ENCODE results near the gene ZNF628.
"Not testable (repeated sequence)": the region's sequence is repeated elsewhere in the genome, so short reads cannot be mapped to it uniquely, and the experiment has no call there.

ZNF628 gene

DNA sequence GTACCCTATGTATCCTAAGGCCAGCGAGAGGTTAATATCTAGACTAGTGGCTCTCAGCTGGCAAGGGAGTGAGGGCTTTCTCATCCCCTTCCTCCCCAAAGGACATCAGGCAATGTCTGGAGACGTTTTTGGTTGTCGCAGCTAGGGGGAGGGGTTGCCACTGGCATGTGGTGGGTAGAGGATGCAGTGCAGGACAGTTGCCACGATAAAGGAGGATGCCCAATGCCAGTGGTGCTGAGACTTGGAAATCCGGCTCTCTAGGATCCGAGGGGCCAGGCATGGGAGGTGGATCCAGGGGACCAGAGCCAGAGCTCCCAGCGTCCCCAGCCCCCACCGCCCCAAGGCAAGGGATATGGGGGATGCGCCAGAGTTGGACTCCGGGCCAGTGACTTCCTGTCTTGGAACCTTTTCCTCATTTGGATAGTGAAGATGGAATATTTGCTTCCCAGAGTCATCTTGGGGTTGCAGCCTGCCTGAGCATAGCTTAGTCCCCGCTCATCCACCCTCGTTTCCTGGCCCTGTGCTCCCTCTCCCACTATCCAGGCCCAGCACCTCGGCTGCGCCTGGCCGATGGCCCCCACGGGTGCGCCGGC lies 16.7 kb downstream of the ZNF628 start:
- ATAC-seq (replicated peaks; ENCODE audit: extremely low read depth, poor library complexity, severe bottlenecking) (no peak), DNase-seq (ENCODE audit: low spot score in 2 of 2) (no peak)
- Mint-ChIP-seq H3K4me3 (no peak overlapping the region), H3K9me3 (no peaks in the 10 kb centered on the region), H3K36me3 (ENCODE audit: insufficient read depth) (peaks cover 3% of the 10 kb centered on the region), H3K4me1 (no peaks in the 10 kb centered on the region), H3K27ac (ENCODE audit: low read depth) (no peak overlapping the region), H3K27me3 (peaks cover 18% of the 10 kb centered on the region)

DNA sequence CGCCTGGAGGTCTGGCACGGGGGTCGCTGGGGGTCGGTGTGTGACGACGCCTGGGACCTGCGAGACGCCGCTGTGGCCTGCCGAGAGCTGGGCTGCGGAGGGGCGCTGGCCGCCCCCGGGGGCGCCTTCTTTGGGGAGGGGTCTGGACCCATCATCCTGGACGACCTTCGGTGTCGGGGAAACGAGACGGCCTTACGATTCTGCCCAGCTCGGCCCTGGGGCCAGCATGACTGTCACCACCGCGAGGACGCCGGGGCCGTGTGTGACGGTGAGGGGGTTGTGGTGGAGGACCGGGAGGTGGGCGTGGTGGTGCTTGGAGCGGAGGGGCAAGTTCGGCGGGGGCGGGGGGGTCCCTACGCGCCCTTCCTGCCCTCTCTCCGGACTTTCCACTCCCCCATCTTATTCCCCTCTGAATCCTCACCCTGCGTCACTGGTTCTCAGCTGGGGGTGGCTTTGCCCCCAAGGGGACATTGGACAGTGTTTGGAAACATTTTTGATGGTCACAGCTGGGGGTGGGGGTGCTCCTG lies 17.3 kb downstream of the ZNF628 start:
- no peaks in the 10 kb centered on the region for H3K4me1 Mint-ChIP-seq
- H3K27ac Mint-ChIP-seq (ENCODE audit: low read depth), result no peak overlapping the region
- H3K9me3 Mint-ChIP-seq, result no peaks in the 10 kb centered on the region
- ATAC-seq (replicated peaks; ENCODE audit: extremely low read depth, poor library complexity, severe bottlenecking) (no peak), DNase-seq (ENCODE audit: low spot score in 2 of 2) (no peak)
- H3K36me3 Mint-ChIP-seq (ENCODE audit: insufficient read depth), result peaks cover 3% of the 10 kb centered on the region
- peaks cover 18% of the 10 kb centered on the region for H3K27me3 Mint-ChIP-seq
- H3K4me3 Mint-ChIP-seq, result peak overlapping the region; percentile 45

DNA sequence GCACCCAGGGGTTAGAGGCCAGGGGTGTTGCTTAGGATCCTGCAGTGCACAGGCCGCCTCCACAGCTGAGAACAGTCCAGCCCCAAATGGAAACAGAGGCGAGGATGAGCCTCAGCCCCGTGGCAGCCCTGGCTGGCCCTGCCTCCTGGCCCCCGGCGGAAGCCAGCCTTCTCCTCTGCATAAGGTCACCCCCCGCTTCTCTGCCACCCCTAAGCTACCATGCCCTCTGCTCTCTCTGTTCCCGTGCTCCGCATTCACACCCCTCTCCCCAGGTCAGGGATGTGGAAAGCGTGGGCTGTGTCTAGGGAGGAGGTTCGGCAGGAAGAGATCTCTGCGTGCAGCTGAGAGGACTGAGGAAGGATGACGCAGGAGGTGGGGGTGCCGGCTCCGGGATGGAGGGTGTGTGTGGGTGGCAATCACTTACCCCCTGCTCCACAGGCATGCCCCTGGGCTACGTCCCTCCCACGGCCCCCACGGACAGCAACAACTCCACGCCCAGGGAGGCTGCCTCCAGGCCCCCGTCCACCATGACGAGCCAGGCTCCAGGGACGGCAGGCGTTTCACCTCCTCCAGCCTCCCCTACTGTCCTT lies 17.9 kb downstream of the ZNF628 start:
- Mint-ChIP-seq H3K4me1 (no peaks in the 10 kb centered on the region), H3K27ac (ENCODE audit: low read depth) (no peak overlapping the region), H3K27me3 (peaks cover 18% of the 10 kb centered on the region), H3K36me3 (ENCODE audit: insufficient read depth) (peaks cover 3% of the 10 kb centered on the region), H3K9me3 (no peaks in the 10 kb centered on the region), H3K4me3 (peak overlapping the region; percentile 45)
- DNase-seq (ENCODE audit: low spot score in 2 of 2), result no peak
- ATAC-seq (replicated peaks; ENCODE audit: extremely low read depth, poor library complexity, severe bottlenecking), result no peak

DNA sequence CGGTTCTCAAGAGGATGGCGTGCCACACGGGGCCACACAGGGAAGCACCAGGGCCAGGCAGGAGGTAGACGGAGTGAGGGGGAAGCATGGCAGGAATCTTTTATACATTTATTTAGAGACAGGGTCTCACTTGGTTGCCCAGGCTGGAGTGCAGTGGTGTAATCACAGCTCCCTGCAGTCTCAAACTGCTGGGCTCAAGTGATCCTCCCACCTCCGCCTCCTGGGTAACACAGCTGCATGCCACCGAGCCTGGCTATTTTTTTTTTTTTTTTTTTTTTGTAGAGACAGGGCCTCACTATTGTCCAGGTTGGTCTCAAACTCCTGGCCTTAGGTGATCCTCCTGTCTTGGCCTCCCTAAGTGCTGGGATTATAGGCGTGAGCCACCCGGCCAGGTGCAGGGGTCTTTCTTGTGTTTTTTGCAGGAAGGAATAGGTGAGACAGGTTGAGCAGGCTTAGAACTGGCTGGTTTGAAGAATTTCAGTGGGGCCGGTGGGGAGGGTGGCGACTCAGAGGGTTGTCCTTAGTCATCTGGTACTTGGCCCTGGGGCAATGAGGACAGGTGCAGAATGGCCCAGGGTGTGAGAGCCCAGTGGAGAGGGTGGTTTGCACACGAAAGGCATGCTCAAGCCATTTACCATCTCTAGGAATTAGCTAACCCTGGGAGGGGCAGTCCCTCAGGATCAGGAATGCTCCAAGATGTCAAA lies 19.4 kb downstream of the ZNF628 start:
- ATAC-seq (replicated peaks; ENCODE audit: extremely low read depth, poor library complexity, severe bottlenecking) (no peak), DNase-seq (ENCODE audit: low spot score in 2 of 2) (no peak)
- Mint-ChIP-seq H3K9me3 (no peaks in the 10 kb centered on the region), H3K4me1 (no peaks in the 10 kb centered on the region), H3K36me3 (ENCODE audit: insufficient read depth) (no peaks in the 10 kb centered on the region), H3K27ac (ENCODE audit: low read depth) (no peak overlapping the region), H3K4me3 (no peak overlapping the region), H3K27me3 (peaks cover 18% of the 10 kb centered on the region)

DNA sequence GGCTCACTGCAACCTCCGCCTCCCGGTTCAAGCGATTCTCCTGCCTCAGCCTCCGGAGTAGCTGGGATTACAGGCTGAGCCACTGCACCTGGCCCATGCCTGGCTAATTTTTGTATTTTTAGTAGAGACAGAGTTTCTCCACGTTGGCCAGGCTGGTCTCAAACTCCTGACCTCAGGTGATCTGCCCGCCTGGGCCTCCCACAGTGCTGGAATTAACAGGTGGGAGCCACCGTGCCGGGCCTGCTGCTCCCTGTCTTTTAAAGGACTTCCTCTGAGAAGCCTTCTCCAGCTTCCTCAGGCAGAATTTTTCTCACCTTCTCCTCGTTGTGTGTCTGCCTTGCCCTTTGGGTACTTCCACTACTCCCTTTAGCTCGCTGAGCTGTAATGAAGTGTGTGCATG lies 20.4 kb downstream of the ZNF628 start:
- DNase-seq (ENCODE audit: low spot score in 2 of 2); H3K4me1 Mint-ChIP-seq; H3K4me3 Mint-ChIP-seq; H3K27ac Mint-ChIP-seq (ENCODE audit: low read depth); H3K36me3 Mint-ChIP-seq (ENCODE audit: insufficient read depth); H3K9me3 Mint-ChIP-seq; ATAC-seq (replicated peaks; ENCODE audit: extremely low read depth, poor library complexity, severe bottlenecking): not testable (repeated sequence)
- peaks cover 16% of the 10 kb centered on the region for H3K27me3 Mint-ChIP-seq

DNA sequence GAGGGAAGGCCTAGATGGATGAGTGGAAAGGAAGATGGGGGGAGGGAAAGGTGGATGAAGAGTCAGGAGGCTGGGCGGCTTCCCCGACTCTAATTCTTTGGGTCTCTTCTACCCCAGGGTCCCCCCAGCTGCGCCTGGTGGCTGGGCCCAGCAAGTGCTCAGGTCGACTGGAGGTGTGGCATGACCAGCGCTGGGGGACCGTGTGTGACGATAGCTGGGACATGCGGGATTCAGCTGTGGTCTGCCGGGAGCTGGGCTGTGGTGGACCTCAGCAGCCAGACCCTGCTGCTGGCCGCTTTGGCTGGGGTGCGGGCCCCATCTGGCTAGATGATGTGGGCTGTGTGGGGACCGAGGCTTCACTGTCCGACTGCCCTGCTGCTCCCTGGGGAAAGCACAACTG lies 21.3 kb downstream of the ZNF628 start:
- no peak for ATAC-seq (replicated peaks; ENCODE audit: extremely low read depth, poor library complexity, severe bottlenecking)
- Mint-ChIP-seq H3K27ac (ENCODE audit: low read depth) (no peak overlapping the region), H3K36me3 (ENCODE audit: insufficient read depth) (peaks cover 3% of the 10 kb centered on the region), H3K4me3 (no peak overlapping the region), H3K4me1 (no peaks in the 10 kb centered on the region), H3K9me3 (no peaks in the 10 kb centered on the region), H3K27me3 (peaks cover 6% of the 10 kb centered on the region)
- no peak for DNase-seq (ENCODE audit: low spot score in 2 of 2)

DNA sequence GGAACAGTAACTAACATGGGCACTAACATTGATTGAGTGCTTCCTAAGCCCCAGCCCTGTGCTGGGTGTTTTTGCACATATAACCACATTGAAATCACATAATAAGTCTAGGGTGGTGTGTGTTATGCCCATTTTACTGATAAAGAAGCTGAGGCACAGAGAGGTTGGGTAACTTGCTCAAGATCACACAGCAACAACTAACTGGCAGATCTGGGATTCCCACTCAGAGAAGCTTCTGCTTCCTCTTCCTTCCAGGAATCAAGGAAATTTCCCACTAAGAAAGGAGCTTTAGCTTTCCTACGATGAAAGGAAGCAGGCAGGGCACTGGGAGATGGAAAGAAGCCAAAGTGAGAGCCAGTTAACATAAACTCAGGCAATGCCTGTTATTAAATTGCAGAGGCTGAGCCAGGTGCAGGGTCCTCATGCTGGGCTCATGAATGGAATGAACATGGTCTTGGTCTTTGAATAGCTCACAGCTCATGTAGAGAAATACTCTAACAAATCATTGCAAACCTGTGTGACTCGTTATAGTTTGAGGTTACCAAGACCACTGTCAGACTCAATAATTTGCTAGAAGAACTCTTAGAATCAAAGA lies 21.9 kb downstream of the ZNF628 start:
- no peak overlapping the region for H3K27ac Mint-ChIP-seq (ENCODE audit: low read depth)
- ATAC-seq (replicated peaks; ENCODE audit: extremely low read depth, poor library complexity, severe bottlenecking) (no peak), DNase-seq (ENCODE audit: low spot score in 2 of 2) (no peak)
- no peaks in the 10 kb centered on the region for H3K9me3 Mint-ChIP-seq
- H3K36me3 Mint-ChIP-seq (ENCODE audit: insufficient read depth), result peaks cover 7% of the 10 kb centered on the region
- peaks cover under 1% of the 10 kb centered on the region for H3K27me3 Mint-ChIP-seq
- H3K4me1 Mint-ChIP-seq, result peaks cover 5% of the 10 kb centered on the region
- H3K4me3 Mint-ChIP-seq, result no peak overlapping the region

DNA sequence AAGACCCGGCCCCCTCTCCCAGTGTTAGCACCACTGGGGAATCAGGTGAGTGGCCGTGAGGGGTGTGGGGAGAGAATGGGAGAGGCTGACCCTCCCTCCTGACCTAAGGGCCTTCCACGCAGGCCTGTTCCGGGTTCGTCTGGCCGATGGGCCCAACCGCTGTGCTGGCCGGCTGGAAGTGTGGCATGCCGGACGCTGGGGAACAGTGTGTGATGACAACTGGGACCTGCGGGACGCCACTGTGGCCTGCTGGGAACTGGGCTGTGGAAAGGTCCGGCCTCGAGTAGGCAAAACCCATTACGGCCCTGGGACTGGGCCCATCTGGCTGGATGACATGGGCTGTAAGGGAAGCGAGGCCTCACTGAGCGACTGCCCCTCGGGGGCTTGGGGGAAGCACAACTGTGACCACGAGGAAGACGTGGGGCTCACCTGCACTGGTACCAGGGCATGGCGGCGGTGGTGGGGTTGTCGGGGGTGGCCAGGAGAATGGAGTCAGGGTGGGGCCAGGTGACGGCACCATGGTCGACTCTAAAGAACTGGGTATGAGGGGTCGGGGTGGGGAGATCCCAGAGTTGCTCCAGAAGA lies 24.0 kb downstream of the ZNF628 start:
- no peak overlapping the region for H3K27ac Mint-ChIP-seq (ENCODE audit: low read depth)
- no peak for ATAC-seq (replicated peaks; ENCODE audit: extremely low read depth, poor library complexity, severe bottlenecking)
- H3K36me3 Mint-ChIP-seq (ENCODE audit: insufficient read depth), result peaks cover 16% of the 10 kb centered on the region
- DNase-seq (ENCODE audit: low spot score in 2 of 2), result no peak
- no peak overlapping the region for H3K4me3 Mint-ChIP-seq
- no peaks in the 10 kb centered on the region for H3K9me3 Mint-ChIP-seq
- H3K27me3 Mint-ChIP-seq, result no peaks in the 10 kb centered on the region
- peaks cover 13% of the 10 kb centered on the region for H3K4me1 Mint-ChIP-seq

DNA sequence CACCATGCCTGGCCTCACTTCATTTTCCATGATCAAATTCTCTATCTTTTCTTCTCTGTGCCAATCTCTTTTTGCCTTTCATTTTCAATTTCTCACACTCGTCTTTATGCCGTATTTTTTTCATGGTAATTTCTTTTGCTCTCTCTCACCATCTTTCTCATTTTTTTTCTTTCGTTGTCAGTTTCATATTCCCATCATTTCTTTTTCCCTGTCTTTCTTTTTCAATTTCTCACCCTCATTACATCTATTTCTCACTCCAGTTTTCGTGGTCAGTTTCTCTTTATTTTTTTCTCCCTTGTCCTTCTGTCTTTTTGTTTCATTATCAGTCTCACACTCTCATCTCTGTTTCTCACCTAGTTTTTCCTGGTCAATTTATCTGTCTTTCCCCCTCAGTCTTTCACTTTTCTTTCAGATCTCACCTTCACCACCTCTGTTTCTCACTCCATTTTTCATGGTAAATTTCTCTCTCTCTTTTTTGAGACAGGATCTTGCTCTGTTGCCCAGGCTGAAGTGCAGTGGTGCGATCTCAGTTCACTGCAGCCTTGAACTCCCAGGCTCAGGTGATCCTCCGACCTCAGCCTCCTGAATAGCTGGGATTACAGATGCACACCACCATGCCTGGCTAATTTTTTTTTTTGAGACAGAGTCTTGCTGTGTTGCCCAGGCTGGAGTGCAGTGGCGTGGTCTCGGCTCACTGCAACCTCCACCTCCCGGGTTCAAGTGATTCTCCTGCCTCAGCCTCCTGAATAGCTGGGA lies 26.0 kb downstream of the ZNF628 start:
- H3K36me3 Mint-ChIP-seq (ENCODE audit: insufficient read depth), result peaks cover 16% of the 10 kb centered on the region
- H3K4me3 Mint-ChIP-seq, result no peak overlapping the region
- peaks cover 13% of the 10 kb centered on the region for H3K4me1 Mint-ChIP-seq
- no peak overlapping the region for H3K27ac Mint-ChIP-seq (ENCODE audit: low read depth)
- H3K9me3 Mint-ChIP-seq, result no peaks in the 10 kb centered on the region
- no peak for ATAC-seq (replicated peaks; ENCODE audit: extremely low read depth, poor library complexity, severe bottlenecking)
- no peak for DNase-seq (ENCODE audit: low spot score in 2 of 2)
- peaks cover 2% of the 10 kb centered on the region for H3K27me3 Mint-ChIP-seq

DNA sequence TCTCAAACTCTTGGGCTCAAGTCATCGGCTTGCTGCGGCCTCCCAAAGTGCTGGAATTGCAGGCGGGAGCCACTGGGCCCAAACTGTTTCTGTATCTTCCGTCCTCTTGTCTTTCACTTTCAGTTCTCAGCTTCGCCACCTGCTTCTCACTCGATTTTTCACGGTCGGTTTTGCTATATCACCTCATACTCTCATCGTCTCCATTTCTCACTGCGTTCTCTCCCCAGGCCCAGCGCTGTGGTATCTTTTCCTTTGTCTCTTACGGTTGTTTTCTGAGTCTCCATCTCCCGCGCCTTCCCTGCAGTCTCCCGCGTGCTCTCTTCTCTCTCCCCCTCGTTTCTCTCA lies 26.7 kb downstream of the ZNF628 start:
- DNase-seq (ENCODE audit: low spot score in 2 of 2) (no peak), ATAC-seq (replicated peaks; ENCODE audit: extremely low read depth, poor library complexity, severe bottlenecking) (peak; percentile 25)
- peaks cover 16% of the 10 kb centered on the region for H3K36me3 Mint-ChIP-seq (ENCODE audit: insufficient read depth)
- H3K27ac Mint-ChIP-seq (ENCODE audit: low read depth), result peak overlapping the region; percentile 82
- peaks cover 13% of the 10 kb centered on the region for H3K4me1 Mint-ChIP-seq
- H3K27me3 Mint-ChIP-seq, result peaks cover 9% of the 10 kb centered on the region
- H3K9me3 Mint-ChIP-seq, result no peaks in the 10 kb centered on the region
- peak overlapping the region; percentile 84 for H3K4me3 Mint-ChIP-seq

DNA sequence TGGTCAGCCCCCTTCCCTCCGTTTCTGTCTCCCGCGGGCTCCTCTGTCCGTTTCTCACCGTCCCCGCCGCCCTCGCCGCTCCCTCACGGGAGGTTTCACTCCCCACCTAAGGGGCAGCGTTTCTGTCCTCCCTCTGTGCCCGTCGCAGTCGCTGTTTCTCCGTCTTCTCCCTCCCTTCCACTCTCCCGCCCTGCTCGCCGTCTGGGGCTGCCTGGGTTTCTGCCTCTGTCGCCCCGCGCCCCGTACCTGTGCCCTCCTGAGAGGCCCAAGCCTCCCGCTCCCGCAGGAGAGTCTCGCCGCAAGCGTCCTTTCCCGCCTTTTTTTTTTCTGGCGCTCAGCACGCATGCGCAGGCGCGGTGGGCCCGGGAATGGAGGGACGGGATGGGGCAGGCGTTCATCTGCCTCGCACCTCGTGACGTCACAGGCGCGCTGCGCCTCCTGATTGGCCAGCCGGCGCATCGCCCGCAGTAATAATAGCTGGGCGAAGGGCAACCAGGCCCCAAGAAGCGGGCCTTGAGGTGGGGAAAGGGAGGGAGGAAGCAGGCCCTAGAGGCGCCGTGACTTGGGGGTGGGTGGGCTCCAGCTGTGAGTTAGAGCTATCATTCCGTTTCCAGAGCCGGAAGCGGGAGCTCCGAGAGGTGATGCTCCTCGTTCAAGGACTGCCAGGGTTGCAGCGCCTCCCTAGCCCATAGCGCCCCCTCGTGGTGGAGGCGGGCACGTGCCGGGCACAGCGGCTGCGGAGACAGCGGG lies 27.3 kb downstream of the ZNF628 start:
- peaks cover 13% of the 10 kb centered on the region for H3K4me1 Mint-ChIP-seq
- H3K36me3 Mint-ChIP-seq (ENCODE audit: insufficient read depth), result peaks cover 16% of the 10 kb centered on the region
- H3K27ac Mint-ChIP-seq (ENCODE audit: low read depth), result peak overlapping the region; percentile 82
- ATAC-seq (replicated peaks; ENCODE audit: extremely low read depth, poor library complexity, severe bottlenecking) (peak; percentile 95), DNase-seq (ENCODE audit: low spot score in 2 of 2) (peak; percentile 88 to 97)
- peak overlapping the region; percentile 84 for H3K4me3 Mint-ChIP-seq
- H3K27me3 Mint-ChIP-seq, result peaks cover 13% of the 10 kb centered on the region
- H3K9me3 Mint-ChIP-seq, result no peaks in the 10 kb centered on the region

Data from central memory CD8-positive, alpha-beta T cell (primary cell).